Endodermal cell (in vitro differentiated cells): ENCODE measurements around the gene CORO2B. TPM values are rescaled to one million over a fixed set of nuclear protein-coding genes. Genes with fewer than 3 reads are reported as not detected.

Experiments
- DNase-seq: peaks from one replicate; pipeline ENCODE4 v3.0.0-alpha.2; 2017
- H3K27ac ChIP-seq: 2 replicates; pipeline ENCODE4 v1.5.1; 2013; ENCODE audit warnings: mild to moderate bottlenecking, low read depth, low read length, moderate library complexity
- H3K27me3 ChIP-seq: 2 replicates; pipeline ENCODE4 v1.6.1; 2013; ENCODE audit warnings: mild to moderate bottlenecking, low read length, moderate library complexity; ENCODE audit not compliant: insufficient read depth, control insufficient read depth, poor library complexity, severe bottlenecking
- H3K36me3 ChIP-seq: 2 replicates; pipeline ENCODE4 v1.7.0; 2013; ENCODE audit warnings: mild to moderate bottlenecking, low read length, moderate library complexity; ENCODE audit not compliant: control insufficient read depth, insufficient read depth
- H3K4me1 ChIP-seq: one replicate; pipeline ENCODE4 v1.7.0; 2013; ENCODE audit warnings: low read length; ENCODE audit not compliant: control insufficient read depth, insufficient read depth
- H3K4me3 ChIP-seq: 2 replicates; pipeline ENCODE4 v1.5.1; 2013; ENCODE audit warnings: mild to moderate bottlenecking, low read length, moderate library complexity
- H3K9ac ChIP-seq: 2 replicates; pipeline ENCODE4 v1.6.1; 2013; ENCODE audit warnings: mild to moderate bottlenecking, low read length, moderate library complexity; ENCODE audit not compliant: poor library complexity, severe bottlenecking; ENCODE audit errors: extremely low read depth
- H3K9me3 ChIP-seq: 2 replicates; pipeline ENCODE4 v1.6.1; 2013; ENCODE audit warnings: mild to moderate bottlenecking, low read length, moderate library complexity; ENCODE audit not compliant: control insufficient read depth
- H3K27ac Mint-ChIP-seq: 2 replicates; pipeline ENCODE4 v1.8.0; 2020; ENCODE audit warnings: mixed read lengths
- H3K27me3 Mint-ChIP-seq: 2 replicates; pipeline ENCODE4 v1.8.0; 2021; ENCODE audit warnings: mild to moderate bottlenecking, mixed read lengths; ENCODE audit not compliant: insufficient read depth
- H3K36me3 Mint-ChIP-seq: 2 replicates; pipeline ENCODE4 v1.8.0; 2020; ENCODE audit warnings: low read depth, mixed read lengths
- H3K4me1 Mint-ChIP-seq: 2 replicates; pipeline ENCODE4 v1.8.0; 2020; ENCODE audit warnings: mixed read lengths
- H3K4me3 Mint-ChIP-seq: 2 replicates; pipeline ENCODE4 v1.8.0; 2020; ENCODE audit warnings: mild to moderate bottlenecking, moderate library complexity, mixed read lengths
- H3K9me3 Mint-ChIP-seq: 2 replicates; pipeline ENCODE4 v1.8.0; 2020; ENCODE audit warnings: mild to moderate bottlenecking, mixed read lengths
- WGBS, 2 experiments: methylation state at CpG; one replicate each; pipeline versions ENCODE4 v1.1.5 to v1.1.7; 2013; ENCODE audit warnings: missing lambda C conversion rate in 2 of 2, mixed read lengths in 1 of 2; ENCODE audit not compliant: insufficient coverage in 1 of 2, insufficient read length in 1 of 2; 5-methylcytosine and 5-hydroxymethylcytosine counted together
- total RNA-seq, 2 donors: library from RNA; stranded (reverse); fragmentation: NEBNext Ultra II Directional in 1 of 2; extraction: Animal tissue kit (Norgen Biotek cat#: 25700) in 1 of 2; gene quantifications; 2 replicates in 1 of 2; 3 replicates in 1 of 2; pipeline ENCODE4 v1.2.1, GENCODE V29; 2021
- TF ChIP-seq, protein P1 (sequence below): fragments of 200-600 bp; sonication (generic); conservative IDR thresholded peaks from 2 replicates; pipeline ENCODE4 v1.5.0; 2021; ENCODE audit warnings: antibody characterized with exemption, mild to moderate bottlenecking

CORO2B gene
- total RNA-seq, 2 donors from 2014 or later, result 1.1 to 1.2 TPM

DNA sequence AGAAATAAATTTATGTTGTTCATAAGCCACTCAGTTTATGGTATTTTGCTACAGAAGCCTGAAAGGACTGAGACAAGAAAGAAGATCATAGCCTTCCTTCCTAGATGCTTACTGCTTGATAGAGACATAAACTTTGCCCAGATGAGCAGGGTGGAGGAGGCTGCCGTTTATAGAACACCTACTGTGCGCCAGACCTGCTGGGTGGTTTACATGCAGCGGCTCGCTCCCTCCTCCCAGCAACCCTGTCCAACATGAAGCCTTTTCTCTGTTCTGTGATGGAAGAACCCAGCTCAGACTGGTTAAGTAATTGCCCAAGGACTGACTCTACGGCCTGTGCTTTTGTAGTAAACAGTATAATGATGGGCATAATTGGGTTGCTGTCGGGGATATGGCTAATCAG is 37.0 kb downstream of the CORO2B start:
- peaks cover 10% of the 10 kb centered on the region for H3K4me1 ChIP-seq
- H3K9me3 ChIP-seq, result no peaks in the 10 kb centered on the region
- Mint-ChIP-seq H3K4me1 (peaks cover 8% of the 10 kb centered on the region), H3K4me3 (no peak overlapping the region), H3K27me3 (no peaks in the 10 kb centered on the region), H3K27ac (no peak overlapping the region), H3K9me3 (no peaks in the 10 kb centered on the region), H3K36me3 (no peaks in the 10 kb centered on the region)
- H3K36me3 ChIP-seq, result no peaks in the 10 kb centered on the region
- no peak for DNase-seq
- H3K27me3 ChIP-seq, result no peaks in the 10 kb centered on the region
- no peak overlapping the region for H3K4me3 ChIP-seq
- WGBS, 2 experiments, result 98% methylated on average over 6 of the region's 6 CpGs; no CpG with 5 or more reads in 1 of the 2 experiments
- H3K9ac ChIP-seq, result no peak overlapping the region
- TF ChIP-seq, protein P1, sequence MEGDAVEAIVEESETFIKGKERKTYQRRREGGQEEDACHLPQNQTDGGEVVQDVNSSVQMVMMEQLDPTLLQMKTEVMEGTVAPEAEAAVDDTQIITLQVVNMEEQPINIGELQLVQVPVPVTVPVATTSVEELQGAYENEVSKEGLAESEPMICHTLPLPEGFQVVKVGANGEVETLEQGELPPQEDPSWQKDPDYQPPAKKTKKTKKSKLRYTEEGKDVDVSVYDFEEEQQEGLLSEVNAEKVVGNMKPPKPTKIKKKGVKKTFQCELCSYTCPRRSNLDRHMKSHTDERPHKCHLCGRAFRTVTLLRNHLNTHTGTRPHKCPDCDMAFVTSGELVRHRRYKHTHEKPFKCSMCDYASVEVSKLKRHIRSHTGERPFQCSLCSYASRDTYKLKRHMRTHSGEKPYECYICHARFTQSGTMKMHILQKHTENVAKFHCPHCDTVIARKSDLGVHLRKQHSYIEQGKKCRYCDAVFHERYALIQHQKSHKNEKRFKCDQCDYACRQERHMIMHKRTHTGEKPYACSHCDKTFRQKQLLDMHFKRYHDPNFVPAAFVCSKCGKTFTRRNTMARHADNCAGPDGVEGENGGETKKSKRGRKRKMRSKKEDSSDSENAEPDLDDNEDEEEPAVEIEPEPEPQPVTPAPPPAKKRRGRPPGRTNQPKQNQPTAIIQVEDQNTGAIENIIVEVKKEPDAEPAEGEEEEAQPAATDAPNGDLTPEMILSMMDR, result no peak
- no peak overlapping the region for H3K27ac ChIP-seq

DNA sequence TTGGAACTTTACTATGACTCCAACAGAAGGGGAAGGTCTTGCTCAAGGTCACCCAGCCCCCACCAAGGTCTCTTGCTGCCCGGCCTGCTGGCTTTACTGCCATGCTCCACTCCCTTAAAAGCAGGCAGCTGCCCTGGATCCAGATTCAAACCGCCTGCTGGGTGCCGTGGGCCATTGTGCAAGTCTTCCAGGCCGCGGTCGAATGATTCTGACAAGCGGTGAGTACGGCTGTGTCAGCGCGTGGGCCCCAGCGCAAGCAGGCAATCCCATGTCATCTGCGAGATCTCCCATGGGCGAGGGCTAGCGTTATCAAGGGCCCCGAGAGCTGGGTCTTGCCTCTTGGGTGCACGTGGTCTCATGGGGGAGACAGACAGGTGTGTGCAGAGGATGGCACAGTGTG is 37.6 kb downstream of the CORO2B start:
- no peak for DNase-seq
- peaks cover 10% of the 10 kb centered on the region for H3K4me1 ChIP-seq
- Mint-ChIP-seq H3K9me3 (no peaks in the 10 kb centered on the region), H3K4me3 (no peak overlapping the region), H3K27me3 (no peaks in the 10 kb centered on the region), H3K4me1 (peaks cover 8% of the 10 kb centered on the region), H3K27ac (no peak overlapping the region), H3K36me3 (no peaks in the 10 kb centered on the region)
- no peaks in the 10 kb centered on the region for H3K27me3 ChIP-seq
- WGBS, 2 experiments, result 94 to 96% methylated on average over 8 to 16 of the region's 16 CpGs
- no peak overlapping the region for H3K9ac ChIP-seq
- no peaks in the 10 kb centered on the region for H3K36me3 ChIP-seq
- TF ChIP-seq, protein P1, result no peak
- H3K27ac ChIP-seq, result no peak overlapping the region
- H3K4me3 ChIP-seq, result no peak overlapping the region
- no peaks in the 10 kb centered on the region for H3K9me3 ChIP-seq

DNA sequence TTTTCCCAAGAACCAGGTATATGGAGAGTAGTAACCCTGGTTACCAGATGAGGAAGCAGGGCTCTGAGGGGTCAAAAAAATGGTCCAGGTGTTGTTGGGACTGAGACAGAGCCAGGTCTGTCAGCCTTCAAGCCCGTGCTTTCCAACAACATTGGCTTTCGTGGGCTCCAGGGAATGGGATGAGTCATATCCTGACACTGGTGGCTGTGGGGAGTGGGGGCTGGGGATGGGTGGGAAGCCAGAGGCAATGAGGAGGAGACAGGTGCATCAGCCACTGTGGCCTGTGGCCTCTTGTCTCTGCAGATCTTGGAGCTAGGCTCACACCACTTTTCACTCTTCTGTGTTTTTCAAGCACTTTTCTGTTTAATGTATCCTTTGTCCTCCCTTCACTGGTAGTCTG is 38.2 kb downstream of the CORO2B start:
- no peak overlapping the region for H3K4me3 ChIP-seq
- TF ChIP-seq, protein P1, result no peak
- peaks cover 8% of the 10 kb centered on the region for H3K4me1 Mint-ChIP-seq
- no peaks in the 10 kb centered on the region for H3K27me3 ChIP-seq
- DNase-seq, result no peak
- H3K9ac ChIP-seq, result no peak overlapping the region
- no peak overlapping the region for H3K4me3 Mint-ChIP-seq
- 86% methylated on average over 2 of the region's 2 CpGs; no CpG with 5 or more reads in 1 of the 2 experiments for WGBS, 2 experiments
- no peaks in the 10 kb centered on the region for H3K36me3 ChIP-seq
- no peaks in the 10 kb centered on the region for H3K36me3 Mint-ChIP-seq
- H3K4me1 ChIP-seq, result peaks cover 10% of the 10 kb centered on the region
- H3K27ac ChIP-seq, result no peak overlapping the region
- H3K9me3 Mint-ChIP-seq, result no peaks in the 10 kb centered on the region
- H3K27me3 Mint-ChIP-seq, result no peaks in the 10 kb centered on the region
- H3K27ac Mint-ChIP-seq, result no peak overlapping the region
- no peaks in the 10 kb centered on the region for H3K9me3 ChIP-seq
